Coronary artery (tissue), 2 donors: ENCODE results near the gene PDE8A.
"Not testable (repeated sequence)": the region's sequence is repeated elsewhere in the genome, so short reads cannot be mapped to it uniquely, and the experiment has no call there.

Experiments used
- DNase-seq: peaks from one replicate; pipeline ENCODE4 v3.0.0-alpha.2; 2017; ENCODE audit warnings: low spot score
- H3K27ac ChIP-seq, 2 donors: fragments of 200-600 bp; sonication (generic); one replicate each; pipeline ENCODE4 v1.5.1; 2016 to 2019
- H3K4me3 ChIP-seq: fragments of 200-600 bp; sonication (generic); 2 replicates; pipeline ENCODE4 v1.5.1; 2016; ENCODE audit warnings: mild to moderate bottlenecking, moderate library complexity
- CTCF ChIP-seq: fragments of 200-600 bp; sonication (generic); IDR thresholded peaks from one replicate; pipeline ENCODE4 v1.5.1; 2019; ENCODE audit warnings: antibody characterized with exemption

PDE8A gene

GRCh38 chr15:85167568-85167967 lies 185.9 kb downstream of the PDE8A start:
- TF ChIP-seq CTCF: no peak
- no peak for DNase-seq
- no peak overlapping the region for H3K27ac ChIP-seq
- H3K4me3 ChIP-seq: no peak overlapping the region

- peak overlapping the region; percentile 18 for H3K4me3 ChIP-seq
- TF ChIP-seq CTCF: no peak
Observed at GRCh38 chr15:85168642-85169173, 187.1 kb downstream of the PDE8A start.

DNA sequence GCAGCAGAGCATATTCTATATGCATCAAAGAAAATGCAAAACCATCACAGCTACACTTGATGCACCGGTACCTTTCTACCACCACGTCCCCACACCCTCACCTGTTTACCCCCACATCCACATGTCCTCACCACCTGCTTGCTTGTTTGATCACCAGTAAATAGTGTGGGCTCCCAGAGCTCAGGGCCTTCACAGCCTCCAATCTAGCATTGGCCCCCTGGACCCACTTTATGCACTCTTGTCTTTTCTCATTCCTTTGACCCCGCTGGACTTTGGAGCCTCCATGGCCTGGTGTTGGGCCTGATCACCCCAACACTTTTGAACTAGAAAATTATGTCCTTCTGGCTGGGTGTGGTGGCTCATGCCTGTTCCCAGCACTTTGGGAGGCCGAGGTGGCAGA lies 190.1 kb downstream of the PDE8A start:
- no peak overlapping the region for H3K4me3 ChIP-seq
- no peak overlapping the region for H3K27ac ChIP-seq
- no peak for TF ChIP-seq CTCF
- no peak for DNase-seq

More at GRCh38 chr15:85168642-85169173, 187.1 kb downstream of the PDE8A start:
- DNase-seq: no peak
- H3K27ac ChIP-seq: no peak overlapping the region

DNA sequence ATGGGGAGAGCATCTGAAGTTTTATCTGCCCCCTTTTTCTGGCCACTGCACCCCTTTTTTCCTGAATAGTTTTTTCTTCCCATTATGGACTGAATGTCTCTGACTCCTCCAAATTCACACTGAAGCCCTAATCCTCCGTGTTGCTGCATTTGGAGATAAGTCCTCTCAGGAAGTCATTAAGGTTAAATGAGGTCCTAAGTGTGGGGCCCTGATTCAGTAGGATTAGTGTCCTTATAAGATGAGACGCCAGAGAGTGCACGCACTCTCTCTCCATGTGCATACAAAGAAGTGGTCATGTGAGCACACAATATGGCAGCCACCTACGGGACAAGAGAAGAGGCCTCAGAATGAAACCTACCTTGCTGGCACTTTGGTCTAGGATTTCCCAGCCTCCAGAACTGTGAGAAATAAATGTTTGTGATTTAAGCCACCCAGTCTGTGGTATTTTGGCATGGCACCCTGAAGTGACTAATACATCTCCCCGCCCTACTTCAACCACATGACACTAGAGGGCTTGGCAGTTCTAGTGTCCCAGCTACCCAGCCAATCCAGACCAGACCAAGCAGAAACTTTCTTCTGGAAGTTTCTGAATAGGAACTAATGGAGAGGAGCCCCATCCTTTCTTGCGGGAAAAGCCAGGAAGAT lies 191.3 kb downstream of the PDE8A start:
- H3K27ac ChIP-seq: no peak overlapping the region
- TF ChIP-seq CTCF: no peak
- H3K4me3 ChIP-seq: no peak overlapping the region
- no peak for DNase-seq

- H3K4me3 ChIP-seq, H3K27ac ChIP-seq, DNase-seq: not testable (repeated sequence)
Observed at GRCh38 chr15:85173630-85174029, 192.0 kb downstream of the PDE8A start.

DNA sequence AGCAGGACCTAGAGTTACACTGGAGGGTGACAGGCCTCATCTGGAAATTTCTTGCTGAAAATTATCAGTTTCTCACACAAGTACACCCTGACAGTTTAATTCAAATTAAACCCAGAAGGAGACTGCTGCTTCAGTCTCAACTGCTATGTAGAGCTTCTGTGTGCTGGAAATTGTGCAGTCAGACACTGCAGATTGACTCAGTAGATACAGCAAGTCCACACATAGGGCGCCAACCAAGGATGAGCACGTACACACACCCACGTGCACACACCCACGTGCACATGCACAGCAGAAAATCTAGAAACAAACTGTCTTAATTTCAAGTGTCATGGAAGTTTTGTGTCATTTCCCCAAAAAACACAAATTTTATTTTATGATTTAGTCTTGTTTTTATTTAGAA lies 192.9 kb downstream of the PDE8A start:
- Histone ChIP-seq H3K27ac (no peak overlapping the region), H3K4me3 (no peak overlapping the region)
- DNase-seq: no peak
- no peak for TF ChIP-seq CTCF

GRCh38 chr15:85177042-85177515 lies 195.4 kb downstream of the PDE8A start:
- not testable (repeated sequence) for DNase-seq, H3K27ac ChIP-seq, H3K4me3 ChIP-seq

DNA sequence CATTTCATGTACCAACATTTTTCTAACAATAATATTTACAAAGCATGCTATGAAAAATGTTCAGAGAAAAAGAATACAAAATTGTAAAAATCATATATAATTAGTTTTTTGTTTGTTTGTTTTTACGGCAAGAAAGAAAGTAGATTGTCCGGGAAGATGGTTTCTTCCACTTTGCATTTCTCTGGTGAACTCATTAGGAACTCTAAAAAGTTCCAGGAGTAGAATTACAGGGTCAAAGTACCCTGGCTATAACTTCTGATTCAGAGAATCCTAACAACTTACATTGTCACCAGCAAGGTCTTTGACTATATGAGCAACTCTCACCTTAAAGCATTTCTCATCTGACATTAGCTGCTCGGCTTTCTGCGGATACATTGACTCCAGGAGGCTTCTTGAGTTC lies 196.7 kb downstream of the PDE8A start:
- no peak overlapping the region for H3K27ac ChIP-seq
- no peak for DNase-seq
- no peak overlapping the region for H3K4me3 ChIP-seq
- no peak for TF ChIP-seq CTCF
